ENCODE data around the gene ZNF500.
A peak's percentile ranks its signal among the peaks of the same experiment; 100 is the strongest.

ZNF500 gene

DNA sequence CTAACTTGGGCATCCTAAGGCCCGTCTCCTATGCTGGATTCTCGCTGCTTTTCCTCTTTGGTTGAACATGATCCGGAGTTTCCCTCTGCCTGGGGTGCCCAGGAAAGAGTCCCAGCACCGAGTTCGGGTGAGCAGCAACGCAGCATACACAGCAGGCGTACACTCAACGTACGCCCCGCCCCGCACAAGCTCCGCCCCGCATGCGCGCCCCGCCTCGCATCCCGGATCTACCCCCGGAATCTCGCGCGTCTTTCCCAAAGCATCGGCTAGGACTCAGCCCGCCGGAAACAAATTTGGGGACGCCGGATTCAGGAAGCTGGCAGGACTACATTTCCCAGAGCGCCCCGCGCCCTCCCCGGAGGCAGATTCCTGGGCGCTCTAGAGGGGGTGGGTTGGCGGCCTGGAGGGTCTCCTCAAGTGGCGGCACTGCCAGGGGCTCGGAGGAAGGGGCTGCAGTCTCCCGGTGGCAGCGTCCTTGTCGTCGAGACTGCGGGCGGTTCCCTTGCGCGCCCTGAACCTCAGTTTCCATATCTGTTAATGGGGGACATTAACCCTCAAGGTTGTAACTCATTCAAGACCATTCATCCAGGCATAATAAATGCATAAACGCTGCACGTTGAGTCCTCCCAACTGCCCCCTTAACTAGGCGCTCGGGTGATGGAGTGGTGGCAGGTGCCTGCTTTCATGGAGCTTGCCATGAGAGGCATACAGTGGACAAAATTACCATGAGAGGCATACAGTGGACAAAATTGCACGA is 1.8 kb upstream of the ZNF500 start:
- DNase-seq: peak; percentile 98

DNA sequence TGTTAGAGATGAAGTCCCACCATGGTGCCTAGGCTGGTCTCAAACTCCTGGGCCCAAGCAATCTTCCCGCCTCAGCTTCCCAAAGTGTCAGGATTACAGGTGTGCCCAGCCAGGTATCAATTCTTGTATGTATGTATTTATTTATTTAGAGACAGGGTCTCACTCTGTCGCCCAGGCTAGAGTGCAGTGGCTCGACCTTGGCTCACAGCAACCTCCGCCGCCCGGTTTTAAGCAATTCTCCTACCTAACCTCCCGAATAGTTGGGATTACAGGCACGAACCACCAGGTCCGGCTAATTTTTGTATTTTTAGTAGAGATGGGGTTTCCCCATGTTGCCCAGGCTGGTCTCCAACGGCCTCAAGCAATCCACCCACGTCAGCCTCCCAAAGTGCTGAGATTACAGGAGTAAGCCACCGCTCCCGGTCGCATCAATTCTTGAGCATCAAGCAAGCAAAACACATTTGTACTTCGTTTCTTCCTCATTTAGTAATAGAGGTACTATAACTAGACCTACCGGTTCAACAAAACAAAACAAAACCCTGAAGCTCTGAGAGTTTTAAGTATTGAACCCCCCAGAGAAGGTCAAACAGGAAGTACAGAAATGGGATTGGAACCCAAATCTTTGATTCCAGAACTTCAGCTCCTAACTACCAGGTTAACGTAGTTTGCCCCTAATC is 1.0 kb upstream of the ZNF500 start:
- DNase-seq: no peak

DNA sequence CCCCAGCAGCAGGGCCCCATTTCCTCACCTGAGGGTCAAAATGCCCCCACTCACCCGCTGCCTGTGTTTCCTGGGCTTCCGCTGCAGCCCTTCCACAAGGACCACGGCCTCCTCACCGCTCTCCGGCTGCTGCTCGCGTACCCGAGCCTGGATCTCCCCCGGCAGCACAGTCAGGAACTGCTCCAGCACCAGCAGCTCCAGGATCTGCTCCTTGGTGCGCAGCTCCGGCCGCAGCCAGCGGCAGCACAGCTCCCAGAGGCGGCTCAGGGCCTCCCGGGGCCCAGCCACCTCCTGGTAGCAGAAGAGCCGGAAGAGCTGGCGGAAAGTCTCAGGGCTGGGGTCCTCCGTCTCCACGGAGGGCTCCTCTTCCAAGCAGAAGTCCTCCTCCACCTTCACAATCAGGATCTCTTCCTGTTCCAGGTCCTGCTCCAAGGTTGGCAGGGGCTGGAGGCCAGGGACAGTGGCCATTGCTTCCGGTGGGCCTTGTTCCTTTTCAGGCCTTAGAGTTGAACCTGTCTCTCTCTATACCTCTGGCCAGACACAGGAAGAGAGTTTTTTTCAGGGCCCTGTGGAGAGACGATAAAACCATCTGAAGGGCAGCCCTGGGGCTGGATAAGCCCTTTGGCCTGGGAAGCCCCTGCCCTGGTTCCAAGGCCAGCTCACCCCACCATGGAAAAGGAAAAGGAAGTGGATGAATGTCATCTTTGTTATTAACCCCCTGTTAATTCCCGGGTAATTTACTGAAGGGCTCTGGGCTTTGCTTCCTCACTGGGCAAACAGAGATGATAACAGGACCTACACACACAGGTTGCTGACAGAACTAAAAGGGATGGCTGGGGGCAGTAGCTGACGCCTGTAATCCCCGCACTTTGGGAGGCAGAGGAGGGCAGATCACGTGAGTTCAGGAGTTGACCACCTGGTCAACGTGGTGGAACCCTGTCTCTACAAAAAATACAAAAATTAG is 1.2 kb downstream of the ZNF500 start:
- no peak for DNase-seq

GRCh38 chr16:4763791-4764190 is 3.2 kb downstream of the ZNF500 start:
- no peak for DNase-seq

- no peak for DNase-seq
Observed at GRCh38 chr16:4762205-4762604, 4.8 kb downstream of the ZNF500 start.

- DNase-seq: no peak
Observed at GRCh38 chr16:4760221-4760910, 6.6 kb downstream of the ZNF500 start.

- DNase-seq: no peak
Observed at GRCh38 chr16:4755687-4756086, 11.3 kb downstream of the ZNF500 start.

DNA sequence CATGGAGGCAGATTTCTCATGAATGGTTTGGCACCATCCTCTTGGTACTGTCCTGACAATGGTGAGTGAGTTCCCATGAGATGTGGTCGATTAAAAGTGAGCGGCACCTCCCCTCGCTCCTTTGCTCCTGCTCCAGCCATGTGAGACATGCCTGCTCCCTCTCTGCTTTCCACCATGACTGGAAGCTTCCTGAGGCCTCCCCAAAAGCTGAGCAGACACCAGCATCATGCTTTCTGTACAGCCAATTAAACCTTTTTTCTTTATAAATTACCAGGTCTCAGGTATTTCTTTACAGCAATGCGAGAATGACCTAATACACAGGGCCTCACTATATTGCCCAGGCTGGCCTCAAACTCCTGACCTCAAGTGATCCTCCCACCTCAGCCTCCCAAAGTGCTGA is 12.1 kb downstream of the ZNF500 start:
- no peak for DNase-seq

GRCh38 chr16:4753227-4753626 is 13.7 kb downstream of the ZNF500 start:
- no peak for DNase-seq

DNA sequence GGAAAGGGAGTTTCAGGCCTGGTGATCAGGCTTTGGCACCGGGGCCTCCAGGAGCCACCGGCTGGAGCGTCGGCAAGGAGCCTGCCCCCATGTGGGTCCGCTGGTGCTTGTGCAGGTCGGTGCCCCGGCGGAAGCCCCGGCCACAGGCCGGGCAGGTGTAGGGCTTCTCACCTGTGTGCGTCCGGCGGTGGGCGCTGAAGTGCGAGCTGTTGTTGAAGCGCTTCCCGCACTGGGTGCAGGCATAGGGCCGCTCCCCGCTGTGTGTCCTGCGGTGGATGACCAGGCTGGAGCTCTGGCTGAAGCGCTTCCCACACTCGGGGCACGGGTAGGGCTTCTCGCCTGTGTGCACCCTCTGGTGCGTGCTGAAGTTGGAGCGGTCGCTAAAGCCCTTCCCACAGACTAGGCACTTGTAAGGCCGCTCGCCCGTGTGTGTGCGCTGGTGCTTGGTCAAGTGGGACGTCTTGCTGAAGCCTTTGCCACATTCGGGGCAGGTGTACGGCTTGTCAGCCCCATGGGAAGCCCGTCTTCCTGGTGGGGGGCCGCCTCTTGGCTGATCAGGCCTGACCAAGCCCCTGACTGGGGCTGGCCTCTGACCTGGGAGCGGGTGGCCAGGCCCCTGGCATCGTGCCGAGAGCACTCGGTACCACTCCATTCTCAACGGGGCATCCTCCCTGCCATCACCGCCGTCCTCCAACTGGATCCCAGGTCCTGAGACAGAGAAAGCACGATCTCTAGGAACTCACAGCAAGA is 14.4 kb downstream of the ZNF500 start:
- no peak for DNase-seq

DNA sequence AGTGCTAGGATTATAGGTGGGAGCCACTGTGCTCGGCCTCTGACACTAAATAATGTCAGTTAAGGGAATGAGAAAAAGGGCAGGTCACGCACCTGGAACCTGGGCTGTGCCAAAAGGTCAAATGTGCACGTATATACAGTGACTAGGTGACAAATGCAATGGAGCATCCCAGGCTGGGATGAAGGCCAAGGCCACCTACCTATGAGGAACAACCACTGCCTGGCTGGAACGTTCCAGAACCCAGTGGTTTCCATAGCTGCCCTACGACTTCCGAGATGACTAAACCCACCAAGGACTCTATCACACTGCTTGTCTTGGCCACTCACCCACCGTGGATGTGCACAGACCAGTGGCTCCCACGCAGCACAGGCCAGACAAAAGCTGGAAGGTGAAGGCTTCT is 16.1 kb downstream of the ZNF500 start:
- DNase-seq: no peak

DNA sequence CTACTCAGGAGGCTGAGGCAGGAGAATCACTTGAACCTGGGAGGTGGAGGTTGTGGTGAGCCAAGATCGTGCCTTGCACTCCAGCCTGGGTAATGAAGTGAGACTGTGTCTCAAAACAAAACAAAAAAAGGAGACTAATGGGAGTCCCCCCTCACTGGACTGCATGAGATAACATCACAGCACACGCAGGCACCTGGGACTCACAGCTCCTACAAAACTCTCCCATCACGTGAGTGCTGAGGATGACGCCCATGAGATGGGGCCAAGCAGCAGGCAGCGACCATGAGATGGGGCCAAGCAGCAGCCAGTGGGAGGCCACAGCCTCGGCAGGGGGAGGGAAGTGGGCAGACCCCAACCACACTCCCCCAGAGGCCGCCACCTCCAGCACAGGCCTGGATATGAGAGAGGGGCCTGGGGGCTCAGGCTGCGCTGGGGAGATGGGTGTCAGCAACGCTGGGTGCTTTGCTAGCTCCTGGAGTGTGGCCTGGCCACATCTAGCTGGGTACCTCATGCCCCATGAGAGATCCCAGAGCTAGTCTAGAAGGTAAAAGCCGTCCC is 17.2 kb downstream of the ZNF500 start:
- DNase-seq: no peak

DNA sequence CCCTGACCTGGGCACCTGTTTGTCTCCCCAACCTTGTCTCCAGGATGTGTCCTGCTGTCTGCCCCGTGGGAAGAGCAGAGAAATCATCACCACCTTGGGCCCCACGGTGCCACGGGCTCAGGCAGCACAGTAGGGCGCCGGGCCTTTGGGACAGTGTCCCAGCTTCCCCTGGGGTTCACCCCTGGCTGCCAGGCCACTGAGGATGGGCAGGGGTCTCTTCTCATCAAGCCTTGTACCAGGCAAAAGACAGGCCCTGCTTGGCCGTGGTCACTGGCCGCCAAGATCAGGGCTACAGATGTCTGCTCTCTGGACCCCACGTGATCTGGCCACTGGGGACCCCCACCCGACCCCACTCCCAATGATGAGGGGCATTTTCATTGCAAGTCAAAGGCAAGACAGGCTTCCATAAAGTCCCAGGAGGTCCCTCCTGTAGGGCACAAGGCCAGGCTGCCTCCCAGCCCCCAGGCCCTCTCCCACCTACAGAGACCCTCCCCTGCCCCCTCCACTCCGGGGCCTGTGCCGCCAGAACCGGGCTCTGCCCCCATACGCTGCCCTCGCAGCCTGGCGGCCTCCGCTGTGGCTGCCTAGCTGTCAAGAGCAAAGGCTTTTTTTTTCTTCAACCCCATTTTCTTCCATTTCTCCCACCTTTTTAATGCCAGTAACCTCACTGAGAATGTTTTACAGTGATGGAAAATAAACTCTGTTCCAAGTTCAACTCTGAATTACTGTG is 18.1 kb downstream of the ZNF500 start:
- DNase-seq: no peak

GRCh38 chr16:4747906-4748681 is 18.9 kb downstream of the ZNF500 start:
- DNase-seq: no peak

DNA sequence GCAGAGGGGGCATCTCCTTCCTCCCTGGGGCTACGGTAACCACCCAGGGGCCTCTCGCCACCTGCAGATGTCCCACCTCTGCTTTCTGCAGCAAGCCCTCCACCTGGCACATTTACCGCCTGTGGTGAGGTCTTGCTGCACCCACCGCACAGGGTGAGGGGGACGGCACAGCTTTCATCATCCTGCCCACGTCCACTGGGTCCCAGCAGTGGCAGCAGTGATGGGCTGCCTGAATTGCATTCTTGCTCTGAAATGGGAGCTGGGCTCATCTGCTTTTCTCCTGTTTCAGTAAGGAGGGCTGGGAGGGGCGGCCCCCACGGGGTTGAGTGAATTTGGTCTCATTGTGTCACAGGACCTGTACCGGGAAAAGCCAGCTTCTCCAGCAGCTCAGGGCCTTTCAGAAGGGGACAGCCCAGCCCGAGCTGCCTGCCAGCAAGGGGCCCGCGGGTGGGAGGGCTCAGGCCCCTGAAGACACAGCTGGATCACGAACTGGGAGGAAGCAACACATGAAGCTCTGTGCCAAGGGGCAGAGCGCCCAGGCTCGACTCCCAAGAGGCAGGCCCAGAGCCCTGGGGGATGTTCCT is 19.9 kb downstream of the ZNF500 start:
- DNase-seq: no peak

DNA sequence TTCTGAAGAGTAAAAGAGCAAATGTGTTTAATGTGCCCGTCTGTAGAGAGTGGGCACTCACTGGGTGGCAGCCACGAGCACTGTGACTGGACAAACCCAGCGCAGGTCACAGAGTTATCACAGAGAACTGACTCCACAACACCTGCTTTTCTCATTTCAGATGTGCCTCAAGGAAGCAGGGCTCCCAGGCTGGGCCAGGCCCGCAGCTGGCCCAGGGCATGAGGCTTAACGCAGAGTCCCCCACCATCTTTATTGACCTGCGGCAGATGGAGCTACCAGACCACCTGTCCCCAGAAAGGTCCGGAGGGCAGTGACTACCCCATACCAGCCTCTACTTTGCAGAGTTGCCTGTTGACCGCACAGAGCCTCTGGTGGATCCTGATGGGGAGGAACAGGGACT is 20.7 kb downstream of the ZNF500 start:
- DNase-seq: no peak

DNA sequence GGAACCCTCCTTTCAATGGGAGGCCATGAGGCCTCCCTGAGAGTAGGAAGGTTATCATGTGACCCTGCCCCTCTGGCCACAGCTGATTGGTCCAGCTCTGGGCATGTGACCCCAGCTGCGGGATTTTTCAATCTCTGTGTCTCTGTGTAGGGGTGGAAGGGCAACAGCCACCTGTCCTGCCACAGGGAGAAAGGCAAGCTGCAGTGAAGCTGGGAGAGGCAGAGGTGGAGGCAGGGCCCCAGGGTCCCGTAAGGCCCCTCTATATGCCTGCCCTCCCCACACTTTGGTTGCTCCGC is 21.7 kb downstream of the ZNF500 start:
- DNase-seq: no peak

GRCh38 chr16:4744555-4745273 is 22.2 kb downstream of the ZNF500 start:
- DNase-seq: no peak

DNA sequence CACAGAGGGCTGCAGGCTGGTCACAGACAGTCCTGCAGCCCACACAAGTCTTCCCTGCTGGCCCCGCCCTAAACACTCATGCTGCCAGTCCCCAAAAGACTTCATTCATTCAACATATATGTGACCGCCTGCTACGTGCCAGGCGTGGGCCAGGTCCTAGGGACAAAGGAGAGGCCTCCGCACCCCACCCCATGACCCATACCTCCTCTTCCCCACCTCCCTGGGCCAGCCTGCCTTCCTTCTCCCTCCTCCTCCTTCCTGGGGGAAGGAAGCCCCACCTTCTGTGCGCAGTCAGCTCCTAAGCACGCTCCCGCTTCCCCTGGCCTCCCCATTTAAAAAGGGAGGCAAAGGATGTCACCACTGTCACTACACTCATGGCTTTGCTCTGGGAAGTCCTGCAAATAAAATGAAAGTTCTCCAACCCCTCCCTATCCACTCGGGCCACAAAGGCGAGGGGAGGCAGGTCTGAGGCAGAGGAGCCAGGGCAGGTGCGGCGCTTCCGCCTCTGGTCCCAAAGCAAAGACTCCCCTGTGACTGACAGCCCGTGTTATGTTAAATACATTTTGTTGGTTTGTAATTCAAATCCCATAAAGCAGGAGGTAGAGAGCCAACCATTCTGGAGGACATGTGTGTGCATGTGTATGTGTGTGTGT is 23.6 kb downstream of the ZNF500 start:
- no peak for DNase-seq
